HepG2 (cell line): ENCODE data around the gene LDHAL6B. TPM values are rescaled to one million over a fixed set of nuclear protein-coding genes. Genes with fewer than 3 reads are reported as not detected.
A peak's percentile ranks its signal among the peaks of the same experiment; 100 is the strongest.

Experiments used
- FOSL1 ChIP-seq: sonication (generic); formaldehyde crosslinking; IDR thresholded peaks from 2 replicates; pipeline ENCODE4 v1.9.0; 2021; ENCODE audit warnings: missing genetic modification reagents, borderline replicate concordance
- FUBP1 ChIP-seq: sonication (generic); formaldehyde crosslinking; IDR thresholded peaks from 2 replicates; pipeline ENCODE4 v1.5.1; 2020; ENCODE audit warnings: missing genetic modification reagents, mild to moderate bottlenecking, borderline replicate concordance
- HIVEP1 ChIP-seq: sonication (generic); formaldehyde crosslinking; IDR thresholded peaks from 2 replicates; pipeline ENCODE4 v1.4.0; 2020; ENCODE audit warnings: mild to moderate bottlenecking, missing genetic modification reagents
- HNRNPLL ChIP-seq: fragments of 200-400 bp; formaldehyde crosslinking; IDR thresholded peaks from 2 replicates; pipeline ENCODE4 v1.6.1; 2017; ENCODE audit warnings: mild to moderate bottlenecking, low read depth, low read length; ENCODE audit not compliant: poor library complexity, severe bottlenecking
- POGK ChIP-seq: sonication (generic); formaldehyde crosslinking; conservative IDR thresholded peaks from 2 replicates; pipeline ENCODE4 v1.8.0; 2022; ENCODE audit warnings: mild to moderate bottlenecking, moderate library complexity, missing genetic modification reagents
- SRSF1 ChIP-seq: fragments of 200-400 bp; formaldehyde crosslinking; optimal IDR thresholded peaks from 2 replicates; pipeline ENCODE3; 2017; ENCODE audit warnings: mild to moderate bottlenecking, low read depth, low read length, moderate library complexity
- TRIM22 ChIP-seq: fragments of 450-650 bp; IDR thresholded peaks from 2 replicates; pipeline ENCODE4 v1.6.1; 2017
- ZHX1 ChIP-seq: sonication (generic); formaldehyde crosslinking; IDR thresholded peaks from 2 replicates; pipeline ENCODE4 v1.8.1; 2022; ENCODE audit warnings: low read depth, mild to moderate bottlenecking, missing genetic modification reagents
- ZKSCAN5 ChIP-seq: sonication (generic); formaldehyde crosslinking; IDR thresholded peaks from 2 replicates; pipeline ENCODE4 v1.5.1; 2020; ENCODE audit warnings: mild to moderate bottlenecking, missing genetic modification reagents
- ZNF230 ChIP-seq: sonication (generic); formaldehyde crosslinking; IDR thresholded peaks from 2 replicates; pipeline ENCODE4 v1.4.0; 2020; ENCODE audit warnings: mild to moderate bottlenecking, missing genetic modification reagents
- ZNF235 ChIP-seq: sonication (generic); formaldehyde crosslinking; IDR thresholded peaks from 2 replicates; pipeline ENCODE4 v1.8.1; 2023; ENCODE audit warnings: mild to moderate bottlenecking, missing genetic modification reagents, borderline replicate concordance
- ZNF280D ChIP-seq: sonication (generic); formaldehyde crosslinking; IDR thresholded peaks from 2 replicates; pipeline ENCODE4 v1.5.1; 2020; ENCODE audit warnings: mild to moderate bottlenecking, missing genetic modification reagents
- ZNF33A ChIP-seq: sonication (generic); formaldehyde crosslinking; IDR thresholded peaks from 2 replicates; pipeline ENCODE4 v1.5.1; 2020; ENCODE audit warnings: missing genetic modification reagents, mild to moderate bottlenecking, moderate library complexity, borderline replicate concordance
- ZNF614 ChIP-seq: IDR thresholded peaks from 2 replicates; pipeline ENCODE4 v1.6.1; 2018; ENCODE audit warnings: missing biosample characterization, missing genetic modification reagents, inconsistent platforms, borderline replicate concordance
- ZNF704 ChIP-seq: sonication (generic); formaldehyde crosslinking; IDR thresholded peaks from 2 replicates; pipeline ENCODE4 v1.8.1; 2023; ENCODE audit warnings: mild to moderate bottlenecking, inconsistent platforms, moderate library complexity, missing genetic modification reagents, borderline replicate concordance
- polyA plus RNA-seq, 8 experiments: library from polyadenylated mRNA; depleted of rRNA in 3 of 8; stranded (reverse) in 7 of 8; unstranded in 1 of 8; fragments of >200 nt; fragmentation: Illumina TruSeq in 4 of 8; extraction: Trizol in 4 of 8; gene quantifications; 2 replicates each; pipeline versions ENCODE4 v1.2.1 to v1.2.3, GENCODE V29; 2011 to 2016; ENCODE audit warnings: low read depth in 4 of 8, missing spikeins in 1 of 8, mixed read lengths in 1 of 8; ENCODE audit not compliant: insufficient read depth in 1 of 8
- total RNA-seq, 5 experiments: library from RNA; depleted of rRNA; stranded (reverse); fragments of >200 nt; fragmentation: Illumina TruSeq; extraction: Trizol; gene quantifications; 2 replicates each; pipeline ENCODE4 v1.2.3, GENCODE V29; 2016; ENCODE audit warnings: low read depth in 1 of 5

Gene LDHAL6B
- total and polyA plus RNA-seq, 2 of the 13 experiments (the other 11 are each of a cell fraction or from before 2014, with no cell fraction given) = not detected

GRCh38 chr15:59255680-59256336 is 49.2 kb downstream of the LDHAL6B start (continued):
- TF ChIP-seq FOSL1 (CRISPR knock-in tag) = no peak
- TF ChIP-seq FUBP1 = no peak
- no peak for TF ChIP-seq HNRNPLL
- 0 out of 2 replicates have a peak, but pooled peaks have one; percentile 29 for TF ChIP-seq POGK (CRISPR knock-in tag)
- TF ChIP-seq ZNF280D (CRISPR knock-in tag) = no peak
- no peak for TF ChIP-seq ZNF230 (CRISPR knock-in tag)
- TF ChIP-seq ZNF235 (CRISPR knock-in tag) = no peak
- no peak for TF ChIP-seq ZNF704
- no peak for TF ChIP-seq ZKSCAN5 (CRISPR knock-in tag)
- TF ChIP-seq ZNF614 (CRISPR knock-in tag) = no peak
- peak; percentile 46; the same call in 1 of the 2 replicates for TF ChIP-seq ZHX1 (CRISPR knock-in tag)
- no peak for TF ChIP-seq HIVEP1 (CRISPR knock-in tag)
- no peak for TF ChIP-seq TRIM22
- TF ChIP-seq ZNF33A (CRISPR knock-in tag) = no peak
- no peak for TF ChIP-seq SRSF1
